ENCODE data around the gene SIN3A. TPM values are rescaled to one million over a fixed set of nuclear protein-coding genes. Genes with fewer than 3 reads are reported as not detected.

Gene SIN3A
- total RNA-seq, 1 experiment from 2014 or later: 91.8 TPM

- intact Hi-C loops (cut with micrococcal nuclease; ENCODE audit: unreplicated experiment): no loop called here
- Histone ChIP-seq H2AFZ (peak overlapping the region; percentile 91; the same call in 1 of the 2 replicates), H3K9me3 (ENCODE audit: insufficient read depth, low read depth) (no peaks in the 10 kb centered on the region), H4K20me1 (ENCODE audit: insufficient read depth) (no peaks in the 10 kb centered on the region), H3K36me3 (ENCODE audit: low read depth) (no peaks in the 10 kb centered on the region), H3K4me3 (peak overlapping the region; percentile 82), H3K4me1 (replicated peaks; ENCODE audit: insufficient read depth) (peaks cover 11% of the 10 kb centered on the region), H3K27ac (peak overlapping the region; percentile 71), H3K9me2 (ENCODE audit: insufficient read depth) (no peaks in the 10 kb centered on the region), H3K79me2 (ENCODE audit: low read depth) (peaks cover 9% of the 10 kb centered on the region), H3K4me2 (peak overlapping the region; percentile 95), H3K27me3 (ENCODE audit: insufficient read depth, low read depth) (no peaks in the 10 kb centered on the region), H3F3A (ENCODE audit: insufficient read depth, low read depth) (peaks cover 35% of the 10 kb centered on the region)
- CTCF ChIA-PET: no interaction called here
- BruUV-seq (replicated peaks): no TSS peak
- TF ChIP-seq CTCF (conservative IDR thresholded peaks at IDR 0.05): no peak
- TF ChIP-seq EZH2 (IDR thresholded peaks at IDR 0.05; ENCODE audit: low read depth): no peak
- DNase-seq: no peak
- POLR2A ChIA-PET (ENCODE audit: unreplicated experiment): interaction anchor here (0.7 kb wide), 1 partner anchor 39 kb away, joined by 5 read pairs; no protein-coding TSS in a partner anchor
Measured at GRCh38 chr15:75456710-75457109, 5.2 kb upstream of the SIN3A start.

DNA sequence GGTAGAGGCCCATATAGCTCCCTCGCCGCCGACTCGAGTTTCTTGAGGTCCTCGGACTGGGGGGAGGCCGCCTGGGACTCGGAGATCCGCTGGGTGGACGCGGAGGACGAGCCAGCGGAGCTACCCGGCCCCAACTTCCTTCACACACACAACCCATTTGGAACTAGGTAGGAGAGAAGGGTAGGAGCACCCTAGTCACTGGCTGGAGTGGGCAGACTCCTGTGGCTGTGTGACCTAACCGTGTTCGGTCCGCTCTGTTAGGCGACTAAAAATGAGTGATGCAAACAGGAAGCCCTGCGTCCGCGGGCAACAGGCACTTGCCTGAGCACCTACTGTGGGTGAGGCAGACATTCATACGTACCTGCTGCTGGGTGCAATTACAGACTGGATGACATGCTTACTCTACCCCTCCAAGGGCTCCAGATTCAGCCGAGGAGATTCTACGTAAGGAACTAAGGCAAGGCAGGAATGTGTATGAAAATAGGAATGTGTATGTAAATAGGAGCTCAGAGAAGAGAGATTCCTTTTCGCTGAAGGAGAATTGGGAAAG lies 4.6 kb upstream of the SIN3A start:
- peak overlapping the region; percentile 95 for H3K4me2 ChIP-seq
- peak overlapping the region; percentile 71 for H3K27ac ChIP-seq
- peaks cover 11% of the 10 kb centered on the region for H3K4me1 ChIP-seq (replicated peaks; ENCODE audit: insufficient read depth)
- intact Hi-C loops (cut with micrococcal nuclease; ENCODE audit: unreplicated experiment): loop anchor here (2.0 kb wide), 1 partner anchor 185 kb away; the partner anchor contains the start of gene IMP3
- BruUV-seq (replicated peaks): no TSS peak
- H4K20me1 ChIP-seq (ENCODE audit: insufficient read depth): no peaks in the 10 kb centered on the region
- peaks cover 35% of the 10 kb centered on the region for H3F3A ChIP-seq (ENCODE audit: insufficient read depth, low read depth)
- H3K27me3 ChIP-seq (ENCODE audit: insufficient read depth, low read depth): no peaks in the 10 kb centered on the region
- no peaks in the 10 kb centered on the region for H3K9me3 ChIP-seq (ENCODE audit: insufficient read depth, low read depth)
- no peaks in the 10 kb centered on the region for H3K36me3 ChIP-seq (ENCODE audit: low read depth)
- H2AFZ ChIP-seq: peak overlapping the region; percentile 91
- TF ChIP-seq EZH2 (IDR thresholded peaks at IDR 0.05; ENCODE audit: low read depth) (no peak), CTCF (conservative IDR thresholded peaks at IDR 0.05) (no peak)
- DNase-seq: peak; percentile 53 to 59
- ChIA-PET POLR2A (ENCODE audit: unreplicated experiment) (interaction anchor here (0.6 to 1.2 kb wide), 5 partner anchors 35 to 543 kb away, joined by 4 to 13 read pairs (median 5); partner anchors contain the start of gene SNUPN), CTCF (interaction anchor here (1.0 kb wide), 1 partner anchor 88 kb away, joined by 6 read pairs; the partner anchor contains the start of gene MAN2C1)
- peaks cover 9% of the 10 kb centered on the region for H3K79me2 ChIP-seq (ENCODE audit: low read depth)
- H3K4me3 ChIP-seq: peak overlapping the region; percentile 82
- H3K9me2 ChIP-seq (ENCODE audit: insufficient read depth): no peaks in the 10 kb centered on the region

DNA sequence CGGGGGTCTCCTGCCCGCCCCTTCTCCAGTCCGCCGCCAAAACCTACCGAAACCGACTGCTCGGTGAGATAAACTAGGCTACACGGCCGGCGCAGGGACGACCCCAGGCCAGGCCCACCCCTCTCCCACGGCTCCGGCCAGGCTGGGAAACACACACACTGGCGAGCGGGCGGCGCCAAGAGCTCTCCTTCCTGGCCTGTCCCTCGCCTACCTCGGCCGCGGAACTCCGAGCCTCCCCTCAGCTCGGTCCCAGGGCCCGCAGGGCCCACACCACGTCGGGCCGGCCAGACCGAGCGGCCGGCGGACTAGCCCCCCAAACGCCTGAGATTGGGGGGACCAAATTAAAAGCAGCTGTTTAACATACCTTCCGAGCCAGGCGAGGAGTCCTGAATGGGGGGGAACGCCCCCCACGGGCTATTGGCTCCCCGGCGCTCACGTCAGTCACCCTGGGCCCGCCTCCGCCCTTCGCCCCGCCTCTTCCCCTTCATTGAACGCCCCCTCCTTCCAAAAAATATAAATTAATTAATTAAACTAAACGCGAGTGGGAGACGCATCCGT lies 4.0 kb upstream of the SIN3A start:
- Histone ChIP-seq H3K4me1 (replicated peaks; ENCODE audit: insufficient read depth) (peaks cover 11% of the 10 kb centered on the region), H3K9me2 (ENCODE audit: insufficient read depth) (no peaks in the 10 kb centered on the region), H3K79me2 (ENCODE audit: low read depth) (peaks cover 10% of the 10 kb centered on the region), H3K36me3 (ENCODE audit: low read depth) (no peaks in the 10 kb centered on the region), H4K20me1 (ENCODE audit: insufficient read depth) (peaks cover under 1% of the 10 kb centered on the region), H3K27ac (peak overlapping the region; percentile 71), H3K4me3 (peak overlapping the region; percentile 82), H3K4me2 (peak overlapping the region; percentile 95), H3K27me3 (ENCODE audit: insufficient read depth, low read depth) (no peaks in the 10 kb centered on the region), H3F3A (ENCODE audit: insufficient read depth, low read depth) (peaks cover 36% of the 10 kb centered on the region), H2AFZ (peak overlapping the region; percentile 91), H3K9me3 (ENCODE audit: insufficient read depth, low read depth) (no peaks in the 10 kb centered on the region)
- DNase-seq: peak; percentile 62 to 82
- ChIA-PET CTCF (interaction anchor here (1.0 kb wide), 1 partner anchor 87 kb away, joined by 6 read pairs; the partner anchor contains the start of gene MAN2C1), POLR2A (ENCODE audit: unreplicated experiment) (interaction anchor here (0.6 to 1.2 kb wide), 6 partner anchors 34 to 543 kb away, joined by 4 to 13 read pairs (median 6); partner anchors contain the start of gene SNUPN)
- intact Hi-C loops (cut with micrococcal nuclease; ENCODE audit: unreplicated experiment): loop anchor here (2.0 kb wide), 1 partner anchor 185 kb away; the partner anchor contains the start of gene IMP3
- no peak for TF ChIP-seq CTCF (conservative IDR thresholded peaks at IDR 0.05)
- no peak for TF ChIP-seq EZH2 (IDR thresholded peaks at IDR 0.05; ENCODE audit: low read depth)
- TSS peak; percentile 7 for BruUV-seq (replicated peaks)

Data from PC-9 (cell line).